GM21528 (cell line): ENCODE data around the gene CCDC78.

ENCODE experiments used
- ATAC-seq: cut with Tn5 transposase; IDR thresholded peaks from one replicate; pipeline ENCODE4 v1.9.1; 2021; ENCODE audit warnings: mild to moderate bottlenecking, moderate library complexity; ENCODE audit not compliant: unreplicated experiment, low FRiP score

CCDC78 gene

GRCh38 chr16:682493-683395 is 43.5 kb downstream of the CCDC78 start:
- ATAC-seq, result no peak

DNA sequence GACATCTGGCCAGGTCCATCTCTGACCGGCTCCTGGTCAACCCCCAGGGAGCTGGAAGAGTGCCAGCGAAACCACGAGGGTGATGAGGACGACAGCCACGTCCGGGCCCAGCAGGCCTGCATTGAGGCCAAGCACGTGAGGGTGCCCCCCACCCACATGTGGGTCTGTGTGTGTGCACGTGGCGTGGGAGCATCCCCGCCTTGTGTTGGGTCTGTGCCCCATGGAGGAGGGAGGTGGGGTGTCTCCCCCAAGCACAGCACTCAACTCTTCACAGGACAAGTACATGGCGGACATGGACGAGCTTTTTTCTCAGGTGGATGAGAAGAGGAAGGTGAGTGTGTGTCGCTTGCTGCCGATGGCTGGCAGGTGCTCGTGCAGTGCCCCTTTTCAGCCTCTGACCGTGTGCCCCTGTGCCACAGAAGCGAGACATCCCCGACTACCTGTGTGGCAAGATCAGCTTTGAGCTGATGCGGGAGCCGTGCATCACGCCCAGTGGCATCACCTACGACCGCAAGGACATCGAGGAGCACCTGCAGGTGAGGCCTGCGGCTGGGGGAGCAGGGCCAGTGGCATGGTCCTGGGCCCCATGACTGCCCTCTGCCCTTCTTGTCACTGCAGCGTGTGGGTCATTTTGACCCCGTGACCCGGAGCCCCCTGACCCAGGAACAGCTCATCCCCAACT is 44.4 kb downstream of the CCDC78 start:
- no peak for ATAC-seq

- ATAC-seq, result no peak
Measured at GRCh38 chr16:680967-681745, 45.1 kb downstream of the CCDC78 start.

- no peak for ATAC-seq
Measured at GRCh38 chr16:680625-680945, 45.7 kb downstream of the CCDC78 start.

- ATAC-seq, result no peak
Measured at GRCh38 chr16:679814-680624, 46.2 kb downstream of the CCDC78 start, which contains the start of gene STUB1. Gene STUB1, plus strand, starts transcription at chr16:680410. Its CDS starts 116 bp downstream, at chr16:680526.

DNA sequence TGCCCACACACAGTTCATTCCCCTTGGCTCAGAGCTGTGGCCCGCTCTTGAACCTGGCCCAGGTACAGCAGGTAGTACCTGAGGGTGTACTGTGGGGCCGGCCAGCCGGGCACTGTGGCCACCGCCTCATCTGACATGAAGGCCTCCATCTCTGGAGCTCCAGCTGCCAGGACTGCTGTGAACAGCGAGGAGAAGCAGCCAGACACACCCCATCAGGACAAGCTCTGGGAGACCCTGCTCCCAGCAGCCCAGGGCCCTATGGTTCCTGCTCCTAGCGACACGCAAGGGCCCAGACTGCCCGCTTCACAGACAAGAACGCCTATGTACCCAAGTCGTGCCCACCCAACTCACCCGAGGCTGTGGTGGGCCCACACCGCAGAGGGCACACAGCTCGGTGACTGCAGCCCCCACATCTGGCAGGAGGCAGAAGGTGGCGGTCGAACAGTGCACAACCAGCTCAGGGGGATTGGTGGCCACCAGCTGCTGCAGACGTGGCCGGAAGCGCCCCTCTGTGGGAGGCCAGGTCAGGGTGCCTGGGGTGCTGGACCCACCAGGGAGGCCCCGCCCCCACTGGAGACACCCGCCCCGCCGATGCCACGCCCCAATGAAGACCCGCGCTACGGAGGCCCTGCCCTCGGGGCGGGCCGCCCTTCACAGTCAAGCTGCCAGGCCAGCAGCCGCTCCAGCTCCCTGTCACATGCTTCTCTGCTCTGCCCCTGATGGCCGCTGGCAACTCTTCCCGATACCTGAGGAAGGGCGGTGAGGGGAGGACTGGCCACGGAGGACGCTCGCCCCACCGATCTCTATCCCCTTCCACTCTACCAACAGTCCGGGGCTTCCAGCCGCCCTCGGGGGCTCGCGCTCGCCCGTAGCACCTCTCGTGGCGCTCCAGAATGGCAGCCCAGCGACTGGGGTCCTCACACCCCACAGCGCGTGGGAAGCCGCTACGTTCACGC is 47.1 kb downstream of the CCDC78 start:
- no peak for ATAC-seq

GRCh38 chr16:678209-678857 is 47.9 kb downstream of the CCDC78 start:
- ATAC-seq, result no peak

GRCh38 chr16:677316-678190 is 48.7 kb downstream of the CCDC78 start:
- no peak for ATAC-seq

GRCh38 chr16:676913-677312 is 49.3 kb downstream of the CCDC78 start:
- no peak for ATAC-seq

DNA sequence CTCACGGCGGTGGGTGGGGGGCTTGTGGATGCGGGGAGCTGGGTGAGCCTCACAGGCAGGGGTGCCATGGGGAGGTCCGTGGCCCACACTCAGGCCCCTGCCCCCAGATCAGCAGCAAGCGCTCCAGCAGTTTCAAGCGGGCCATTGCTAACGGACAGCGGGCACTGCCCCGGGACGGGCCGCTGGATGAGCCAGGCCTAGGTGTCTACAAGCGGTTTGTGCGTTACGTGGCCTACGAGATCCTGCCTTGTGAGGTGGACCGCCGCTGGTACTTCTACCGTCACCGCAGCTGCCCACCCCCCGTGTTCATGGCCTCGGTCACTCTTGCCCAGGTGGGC is 49.7 kb downstream of the CCDC78 start:
- no peak for ATAC-seq

DNA sequence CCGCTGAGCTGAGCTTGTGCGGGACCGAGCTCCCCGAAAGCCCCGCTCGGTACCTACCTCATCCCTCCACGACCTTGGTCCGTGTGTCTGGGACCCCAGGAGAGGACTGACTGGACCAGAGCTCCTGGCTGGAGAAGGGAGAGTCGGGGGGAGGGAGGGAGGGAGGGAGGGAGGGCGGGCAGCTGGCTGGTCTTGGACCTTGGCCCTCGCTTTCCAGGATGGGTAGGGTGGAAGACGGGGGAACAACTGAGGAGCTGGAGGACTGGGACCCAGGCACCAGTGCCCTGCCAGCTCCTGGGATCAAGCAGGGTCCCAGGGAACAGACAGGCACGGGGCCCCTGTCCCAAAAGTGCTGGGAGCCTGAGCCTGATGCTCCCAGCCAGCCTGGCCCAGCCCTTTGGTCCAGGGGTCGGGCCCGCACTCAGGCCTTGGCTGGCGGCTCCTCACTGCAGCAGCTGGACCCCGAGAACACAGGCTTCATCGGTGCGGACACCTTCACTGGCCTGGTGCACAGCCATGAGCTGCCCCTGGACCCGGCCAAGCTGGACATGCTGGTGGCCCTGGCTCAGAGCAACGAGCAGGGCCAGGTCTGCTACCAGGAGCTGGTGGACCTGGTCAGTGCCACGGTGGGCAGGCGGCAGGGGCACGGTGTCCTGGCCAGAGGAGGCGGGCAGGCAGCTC is 50.2 kb downstream of the CCDC78 start:
- ATAC-seq, result no peak

GRCh38 chr16:674968-675883 is 51.0 kb downstream of the CCDC78 start, which contains the start of gene RHBDL1:
Gene RHBDL1, plus strand, starts transcription at chr16:675671. Its CDS starts 120 bp downstream, at chr16:675791.
- no peak for ATAC-seq

DNA sequence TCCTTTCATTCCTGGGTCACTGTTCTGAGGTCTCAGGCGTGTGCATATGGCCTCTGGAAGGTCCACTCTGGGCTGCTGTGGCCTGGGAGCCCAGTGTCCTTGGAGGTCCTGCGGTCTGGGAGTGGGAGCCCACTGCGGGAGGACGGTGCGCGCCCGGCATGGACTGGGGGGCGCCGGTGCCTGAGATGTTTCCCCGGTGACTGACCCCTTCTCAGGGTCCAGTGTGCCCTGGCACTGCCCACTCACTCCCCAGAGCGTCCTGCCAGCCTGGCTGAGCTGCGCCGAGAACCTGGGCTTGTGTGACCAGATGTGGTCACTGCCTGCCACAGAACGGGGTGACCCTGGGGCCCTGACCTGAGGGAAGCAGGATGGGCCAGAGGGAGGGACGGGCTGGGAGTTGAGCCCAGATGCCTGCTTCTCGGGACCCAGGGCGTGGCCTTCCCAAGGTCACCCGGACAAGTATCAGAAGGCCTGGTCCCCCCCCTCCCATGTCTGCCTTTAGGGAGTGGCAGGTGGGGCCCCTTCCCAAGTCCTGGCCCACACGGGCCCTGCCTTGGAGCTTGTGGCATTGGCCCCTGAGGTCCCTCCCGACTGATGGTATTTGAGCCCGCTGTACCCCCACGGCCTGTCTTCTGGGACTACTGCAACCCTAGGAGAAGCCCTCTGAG is 51.9 kb downstream of the CCDC78 start:
- no peak for ATAC-seq

DNA sequence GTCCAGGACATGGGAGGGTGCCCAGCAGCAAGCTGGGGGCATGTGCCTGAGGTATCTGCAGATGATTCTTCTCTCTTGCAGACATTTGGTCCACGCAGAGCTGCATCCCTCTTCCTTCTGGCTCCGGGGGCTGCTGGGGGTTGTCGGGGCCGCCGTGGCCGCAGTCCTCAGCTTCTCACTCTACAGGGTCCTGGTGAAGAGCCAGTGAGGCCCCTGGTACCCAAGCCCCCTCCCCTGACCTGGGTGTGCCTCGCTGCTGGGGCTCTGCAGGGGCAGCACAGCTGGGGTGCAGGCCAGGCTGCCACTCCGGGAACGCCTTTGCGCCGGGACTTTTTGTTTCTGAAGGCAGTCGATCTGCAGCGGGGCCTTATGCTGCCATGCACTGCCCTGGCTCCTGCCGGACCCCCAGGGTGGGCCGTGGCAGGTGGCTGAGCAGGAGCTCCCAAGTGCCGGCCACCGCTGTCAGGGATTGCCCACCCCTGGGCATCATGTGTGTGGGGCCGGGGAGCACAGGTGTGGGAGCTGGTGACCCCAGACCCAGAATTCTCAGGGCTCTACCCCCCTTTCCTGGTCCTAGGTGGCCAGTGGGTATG is 52.7 kb downstream of the CCDC78 start:
- no peak for ATAC-seq

GRCh38 chr16:672851-673250 is 53.4 kb downstream of the CCDC78 start:
- ATAC-seq, result no peak
